NCI-H1417 treated with DMSO at 0.1 percent for 48 hours (cell line): ENCODE measurements around the gene TMEM130.
"Not testable (repeated sequence)": the region's sequence is repeated elsewhere in the genome, so short reads cannot be mapped to it uniquely, and the experiment has no call there.

Experiments
- DNase-seq: peaks from one replicate; lab custom pipeline; 2025; lab: John Stamatoyannopoulos, UW

Gene TMEM130

DNA sequence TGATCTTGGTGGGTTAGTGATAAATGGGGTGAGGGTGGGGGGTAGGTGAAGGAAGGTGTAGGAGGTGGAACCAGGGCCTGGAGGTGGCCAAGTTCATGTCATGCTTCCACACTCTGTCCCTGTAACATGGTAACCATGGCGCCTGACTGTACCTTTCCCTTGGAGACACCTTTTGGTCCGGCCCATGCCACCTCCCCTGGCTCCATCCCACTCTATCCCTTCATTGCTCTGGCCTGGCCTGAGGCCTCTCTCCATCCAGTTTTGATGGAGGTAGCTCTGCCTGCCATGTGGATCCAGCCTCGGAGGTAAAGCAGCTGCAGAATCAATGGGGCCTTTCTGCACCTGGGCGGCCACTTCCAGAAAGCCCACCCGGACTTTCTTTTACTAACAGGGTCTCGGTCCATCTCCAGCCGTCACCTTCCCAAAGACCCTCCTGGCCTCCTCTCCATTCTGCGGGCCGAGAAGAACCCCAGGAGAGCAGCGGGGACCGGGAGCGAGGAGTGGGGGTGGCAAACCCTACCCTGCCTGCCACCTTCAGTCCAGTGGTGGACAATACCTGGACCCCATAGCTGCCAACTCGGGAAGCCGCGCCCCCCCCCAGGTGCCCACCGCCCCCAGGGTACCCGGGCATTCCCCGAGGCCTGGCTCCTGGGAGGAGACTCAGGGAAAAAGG, 8.0 kb upstream of the TMEM130 start:
- no peak for DNase-seq

DNA sequence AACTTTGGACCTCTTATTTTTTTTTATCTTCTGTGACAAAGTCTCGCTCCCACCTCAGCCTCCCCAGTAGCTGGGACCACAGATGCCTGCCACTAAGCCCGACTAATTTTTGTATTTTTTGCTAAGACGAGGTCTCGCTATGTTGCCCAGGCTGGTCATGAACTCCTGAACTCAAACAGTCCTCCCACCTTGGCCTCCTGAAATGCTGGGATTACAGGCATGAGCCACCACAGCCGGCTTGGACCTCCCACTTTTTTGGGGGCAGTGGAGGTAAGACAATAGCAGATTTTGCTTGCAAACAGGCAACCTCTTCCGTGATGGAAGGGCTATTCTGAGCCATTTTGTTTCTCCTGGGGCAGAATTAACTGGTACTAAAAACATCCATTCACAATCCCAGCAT, 7.3 kb upstream of the TMEM130 start:
- no peak for DNase-seq

DNA sequence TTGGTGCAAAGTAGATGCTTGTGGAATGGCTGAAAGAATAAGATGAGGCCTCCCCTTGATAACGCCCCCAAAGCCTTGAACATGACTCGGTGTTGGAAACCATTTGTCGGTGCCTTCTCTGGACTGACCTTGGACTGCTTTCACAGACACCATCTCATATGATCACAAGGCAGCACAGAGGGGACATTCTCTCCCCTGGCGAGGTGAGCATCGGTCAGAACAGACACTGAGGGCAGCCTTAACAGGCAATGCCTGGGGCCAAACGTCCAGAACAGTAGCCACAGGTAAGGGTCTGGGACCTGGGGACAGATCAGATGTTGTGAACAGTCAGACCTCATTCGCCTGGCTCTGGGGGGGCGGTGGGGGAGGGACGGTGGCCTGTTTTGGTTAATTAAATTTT, 5.7 kb upstream of the TMEM130 start:
- DNase-seq, result no peak

DNA sequence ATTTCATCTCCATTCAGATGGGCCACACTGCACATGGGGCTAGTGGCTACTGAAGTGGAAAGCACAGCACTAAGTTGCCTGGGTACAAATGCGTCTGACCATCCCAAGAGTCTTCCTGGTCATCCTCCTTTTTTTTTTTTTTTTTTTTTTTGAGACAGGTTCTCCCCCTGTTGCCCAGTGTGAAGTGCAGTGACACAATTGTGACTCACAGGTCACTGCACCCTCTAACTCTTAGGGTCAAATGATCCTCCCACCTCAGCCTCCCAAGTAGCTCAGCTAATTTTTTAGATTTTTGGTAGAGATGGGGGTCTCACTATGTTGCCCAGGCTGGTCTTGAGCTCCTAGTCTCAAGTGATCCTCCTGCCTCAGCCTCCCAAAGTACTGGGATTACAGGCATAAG, 5.1 kb upstream of the TMEM130 start:
- DNase-seq, result no peak

DNA sequence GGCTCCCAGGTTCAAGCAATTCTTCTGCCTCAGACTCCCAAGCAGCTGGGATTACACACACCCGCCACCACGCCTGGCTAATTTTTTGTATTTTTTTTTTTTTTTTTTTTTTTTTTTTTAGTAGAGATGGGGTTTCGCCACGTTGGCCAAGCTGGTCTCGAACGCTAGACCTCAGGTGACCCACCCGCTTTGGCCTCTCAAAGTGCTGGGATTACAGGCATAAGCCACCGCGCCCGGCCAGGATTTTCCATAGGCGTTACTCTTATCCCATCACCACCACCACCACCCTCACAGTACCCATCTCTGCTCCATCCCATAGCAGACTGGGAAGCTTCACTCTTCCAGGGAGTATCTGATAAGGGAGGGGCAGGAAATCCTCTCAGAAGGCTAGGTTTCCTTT, 3.8 kb upstream of the TMEM130 start:
- DNase-seq, result not testable (repeated sequence)

DNA sequence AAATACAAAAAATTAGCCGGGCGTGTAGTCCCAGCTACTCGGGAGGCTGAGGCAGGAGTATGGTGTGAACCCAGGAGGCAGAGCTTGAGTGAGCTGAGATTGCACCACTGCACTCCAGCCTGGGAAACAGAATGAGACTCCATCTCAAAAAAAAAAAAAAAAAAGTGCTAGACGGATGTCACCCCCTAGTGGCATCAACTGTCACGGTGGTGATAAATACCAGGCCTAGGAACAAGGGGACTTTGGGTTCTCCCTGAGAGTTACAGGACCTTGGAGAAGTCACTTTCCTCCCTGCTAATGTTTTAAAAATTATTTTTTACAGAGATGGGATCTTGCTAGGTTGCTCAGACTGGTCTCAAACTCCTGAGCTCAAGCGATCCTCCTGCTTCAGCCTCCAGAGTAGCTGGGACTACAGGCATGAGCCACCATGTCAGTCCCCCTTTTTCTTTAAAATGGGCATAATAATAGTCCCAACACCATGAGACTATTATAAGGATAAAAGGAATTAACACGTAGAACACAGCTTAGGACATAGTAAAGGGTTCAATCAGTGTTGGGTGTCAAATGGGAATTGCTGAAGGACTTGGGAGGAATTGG, 2.6 kb upstream of the TMEM130 start:
- no peak for DNase-seq

DNA sequence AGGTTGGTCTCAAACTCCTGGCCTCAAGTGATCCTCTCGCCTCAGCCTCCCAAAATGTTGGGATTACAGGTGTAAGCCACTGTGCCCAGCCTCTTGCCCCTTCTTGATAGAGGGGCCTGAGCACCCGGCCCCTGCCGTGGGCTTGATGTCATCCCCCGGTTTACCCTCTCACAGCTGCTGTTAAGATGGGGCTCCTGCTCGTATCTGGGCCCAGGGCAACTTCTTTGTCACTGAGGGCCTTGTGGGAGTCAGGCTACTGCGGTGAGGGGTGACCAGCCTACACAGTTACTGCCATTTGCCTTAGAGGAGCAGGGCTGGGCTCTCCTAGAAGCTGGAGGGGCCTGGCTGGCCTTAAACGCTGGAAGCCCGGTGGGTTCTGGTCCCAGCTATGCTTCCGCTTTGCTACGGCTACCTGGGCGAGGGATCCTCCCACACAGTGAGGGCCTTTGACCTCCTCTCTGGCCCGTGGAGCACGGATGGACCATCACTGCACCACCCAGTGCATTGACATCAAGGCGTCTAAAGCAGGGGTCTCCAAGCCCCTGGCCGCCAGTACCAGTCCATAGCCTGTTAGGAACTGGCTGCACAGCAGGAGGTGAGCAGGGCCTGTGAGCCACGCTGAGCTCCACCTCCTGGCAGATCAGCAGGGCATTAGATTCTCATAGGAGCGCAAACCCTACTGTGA, 1.1 kb upstream of the TMEM130 start:
- no peak for DNase-seq

DNA sequence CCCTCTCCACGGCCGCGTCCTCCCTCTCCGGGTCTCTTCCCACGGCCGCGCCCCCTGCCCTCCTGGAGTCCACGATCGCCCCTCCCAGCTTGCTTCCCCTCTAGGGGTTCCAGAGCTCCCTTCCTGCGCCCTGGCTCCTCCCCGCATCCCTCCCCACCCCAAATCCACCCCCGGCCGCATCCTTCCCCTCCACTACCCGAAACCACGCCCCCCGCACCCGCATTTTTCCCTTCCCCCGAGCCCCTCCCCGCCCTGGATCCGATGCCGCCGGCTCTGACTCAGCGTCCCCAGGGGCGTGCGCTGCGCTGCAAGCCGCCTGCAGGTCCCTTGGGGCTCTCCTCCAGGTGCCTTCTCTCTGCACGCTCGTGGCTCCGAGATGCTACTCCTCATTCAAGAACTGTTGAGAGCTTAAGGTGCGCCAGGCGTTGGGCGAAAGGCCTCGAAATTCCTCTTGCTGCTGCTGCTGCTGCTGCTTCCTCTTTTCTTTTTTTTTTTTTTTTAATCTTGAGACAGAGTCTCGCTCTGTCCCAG, 372 bp upstream of the TMEM130 start:
- no peak for DNase-seq

DNA sequence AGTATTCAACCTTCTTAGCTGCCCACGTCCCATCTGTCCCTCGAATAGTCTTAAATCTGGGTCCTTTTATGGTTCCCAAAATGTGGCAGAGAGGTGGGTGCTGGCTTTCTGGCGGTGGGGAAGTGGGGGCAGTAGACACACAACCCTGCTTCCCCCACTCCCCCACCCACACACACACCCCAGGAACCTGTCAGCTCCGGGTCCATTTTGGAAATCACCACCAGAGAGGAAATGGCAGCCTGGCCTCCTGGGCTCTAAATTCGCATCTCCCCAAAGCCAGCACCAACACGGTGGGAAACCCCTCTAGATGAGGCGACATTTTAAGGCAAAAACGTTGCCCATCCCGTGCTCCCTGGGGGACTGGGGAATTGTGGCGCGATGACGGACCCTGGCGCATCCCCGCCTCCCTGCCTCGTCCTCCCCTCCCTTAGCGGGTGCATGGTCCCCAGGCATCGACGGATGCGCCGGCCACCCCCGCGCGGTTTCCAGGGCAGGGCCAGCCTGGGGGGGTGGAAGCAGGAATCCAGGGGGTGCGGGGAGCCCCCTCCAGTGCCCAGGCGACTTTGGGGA, 702 bp downstream of the TMEM130 start:
- no peak for DNase-seq

DNA sequence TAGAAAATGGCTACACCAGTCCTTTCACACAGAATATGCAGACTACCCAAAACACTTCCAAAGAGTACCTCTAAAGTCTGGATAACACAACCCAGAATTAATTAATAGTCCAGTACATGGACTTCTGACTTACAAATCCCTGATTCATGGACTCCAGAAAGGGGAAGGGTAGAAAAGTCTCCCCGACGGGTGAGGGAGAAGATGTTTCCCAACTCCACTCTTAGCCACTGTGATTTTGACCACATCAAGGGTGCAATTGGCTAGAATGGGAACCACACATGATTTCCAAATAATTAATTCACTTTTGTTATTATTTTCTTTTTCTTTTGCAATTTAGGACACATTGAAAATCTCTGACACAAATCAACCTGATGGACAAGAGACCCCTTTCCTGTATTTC, 1.4 kb downstream of the TMEM130 start:
- no peak for DNase-seq

DNA sequence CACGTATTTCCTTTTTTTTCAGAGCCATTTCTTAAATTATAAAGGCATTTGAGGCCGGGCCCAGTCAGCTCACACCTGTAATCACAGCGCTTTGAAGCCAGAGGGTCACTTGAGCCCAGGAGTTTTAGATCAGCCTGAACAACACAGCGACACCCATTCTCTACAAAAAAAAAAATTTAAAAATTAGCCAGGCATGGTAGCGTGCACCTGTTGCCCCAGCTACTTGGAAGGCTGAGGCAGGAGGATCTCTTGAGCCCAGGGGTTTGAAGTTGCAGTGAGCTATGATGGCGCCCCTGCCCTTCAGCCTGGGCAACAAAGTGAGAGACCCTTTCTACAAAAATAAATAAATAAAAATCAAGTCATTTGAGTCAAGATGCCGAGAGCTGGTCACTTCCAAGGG, 3.0 kb downstream of the TMEM130 start:
- no peak for DNase-seq

DNA sequence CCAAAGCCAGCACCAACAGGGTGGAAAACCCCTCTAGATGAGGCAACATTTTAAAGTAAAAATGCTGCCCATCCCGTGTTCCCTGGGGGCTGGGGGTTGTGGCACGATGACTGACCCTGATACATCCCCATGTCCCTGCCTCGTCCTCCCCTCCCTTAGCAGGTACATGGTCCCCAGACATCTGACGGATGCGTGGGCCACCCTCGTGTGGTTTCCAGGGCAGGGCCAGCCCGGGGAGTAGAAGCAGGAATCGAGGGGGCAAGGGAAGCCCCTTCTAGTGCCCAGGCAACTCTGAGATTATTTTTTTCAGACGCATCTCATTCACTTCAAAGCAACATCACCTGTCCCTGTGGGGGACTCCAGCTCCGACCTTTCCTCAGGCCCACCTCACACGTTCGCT, 3.5 kb downstream of the TMEM130 start:
- no peak for DNase-seq

DNA sequence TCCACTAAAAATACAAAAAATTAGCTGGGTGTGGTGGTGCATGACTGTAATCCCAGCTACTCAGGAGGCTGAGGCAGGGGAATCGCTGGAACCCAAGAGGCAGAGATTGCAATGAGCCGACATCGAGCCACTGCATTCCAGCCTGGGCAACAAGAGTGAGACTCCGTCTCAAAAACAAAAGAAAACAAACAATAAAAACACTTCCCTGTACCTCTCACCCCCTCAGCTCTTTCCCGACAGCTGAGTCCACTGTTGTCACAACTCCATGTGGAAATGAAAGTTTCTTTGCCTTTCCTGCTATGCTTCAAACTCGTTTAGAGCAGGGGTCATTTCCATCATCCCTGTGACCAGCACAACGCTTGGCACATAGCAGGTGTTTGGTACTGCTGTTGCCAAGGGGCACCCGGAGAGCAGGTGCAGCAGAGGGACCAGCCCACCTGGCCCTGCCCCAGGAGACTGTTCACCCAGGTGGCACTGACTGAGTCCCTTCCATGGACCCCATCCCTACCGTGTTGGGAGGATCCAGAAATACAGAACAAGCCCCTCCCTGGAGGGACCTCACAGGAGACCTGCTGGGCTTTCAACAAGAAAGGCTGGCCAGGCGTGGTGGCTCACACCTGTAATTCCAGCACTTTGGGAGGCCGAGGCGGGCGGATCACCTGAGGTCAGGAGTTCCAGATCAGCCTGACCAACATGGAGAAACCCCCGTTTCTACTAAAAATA, 4.9 kb downstream of the TMEM130 start:
- no peak for DNase-seq

DNA sequence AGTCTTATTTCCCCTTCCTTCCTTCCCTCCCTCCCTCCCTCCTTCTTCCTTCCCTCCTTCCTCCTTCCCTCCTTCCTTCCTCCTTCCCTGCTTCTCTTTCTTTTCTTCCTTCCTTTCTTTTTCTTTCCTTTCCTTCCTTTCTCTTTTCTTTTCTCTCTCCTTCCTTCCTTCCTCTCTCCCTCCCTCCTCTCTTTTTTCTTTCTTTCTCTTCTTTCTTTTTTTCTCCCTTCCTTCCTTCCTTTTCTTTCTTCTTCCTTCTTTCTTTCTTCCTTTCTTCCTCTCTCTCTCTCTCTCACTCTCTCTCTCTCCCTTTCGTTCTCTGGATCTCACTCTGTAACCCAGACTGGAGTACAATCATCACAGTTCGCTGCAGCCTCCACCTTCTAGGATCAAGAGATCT, 6.2 kb downstream of the TMEM130 start:
- no peak for DNase-seq

DNA sequence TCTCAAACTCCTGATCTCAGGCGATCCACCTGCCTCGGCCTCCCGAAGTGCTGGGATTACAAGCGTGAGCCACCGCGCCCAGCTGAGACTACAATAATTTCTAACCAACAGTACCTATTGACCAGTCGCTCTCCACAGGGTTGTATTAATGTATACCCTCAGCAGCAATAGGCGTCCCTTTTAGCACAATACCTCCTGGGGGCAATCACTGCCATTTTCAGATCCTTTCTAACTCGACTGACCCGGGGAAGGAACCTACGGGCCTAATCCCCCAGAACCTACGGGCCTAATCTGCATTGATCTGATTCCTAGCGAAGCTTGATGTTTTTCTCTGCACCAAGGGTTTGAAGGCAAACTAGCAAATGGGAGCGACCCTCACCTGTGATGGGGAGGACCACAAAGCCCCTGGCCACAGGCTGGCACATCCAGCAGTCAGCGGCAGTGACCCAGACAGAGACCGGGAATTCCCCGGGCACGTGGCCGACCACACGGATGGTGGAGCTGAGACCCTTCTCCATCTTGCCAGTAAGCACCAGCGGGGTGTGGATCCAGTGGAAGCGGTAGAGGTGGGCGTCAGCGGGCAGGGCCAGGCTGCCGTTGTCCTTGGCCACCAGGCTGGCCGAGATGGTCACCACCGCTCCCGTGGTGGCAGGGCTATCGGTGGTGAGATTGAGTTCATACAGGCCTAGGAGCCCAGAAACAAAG, 6.9 kb downstream of the TMEM130 start:
- DNase-seq, result no peak

DNA sequence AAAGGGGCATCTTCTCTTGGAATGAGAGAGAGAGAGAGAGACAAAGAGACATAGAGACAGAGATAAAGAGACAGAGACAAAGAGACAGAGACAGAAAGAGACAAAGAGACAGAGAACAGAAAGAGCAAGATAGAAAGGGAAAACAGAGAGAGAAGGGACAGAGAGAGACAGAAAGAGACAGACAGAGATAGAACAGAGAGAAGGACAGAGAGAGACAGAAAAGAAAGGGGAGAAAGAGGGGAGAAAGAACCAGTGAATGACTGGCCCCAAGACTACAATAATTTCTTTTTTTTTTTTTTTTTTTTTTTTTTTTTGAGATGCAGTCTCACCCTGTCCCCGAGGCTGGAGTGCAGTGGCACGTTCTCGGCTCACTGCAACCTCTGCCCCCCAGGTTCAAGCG, 7.6 kb downstream of the TMEM130 start:
- no peak for DNase-seq

DNA sequence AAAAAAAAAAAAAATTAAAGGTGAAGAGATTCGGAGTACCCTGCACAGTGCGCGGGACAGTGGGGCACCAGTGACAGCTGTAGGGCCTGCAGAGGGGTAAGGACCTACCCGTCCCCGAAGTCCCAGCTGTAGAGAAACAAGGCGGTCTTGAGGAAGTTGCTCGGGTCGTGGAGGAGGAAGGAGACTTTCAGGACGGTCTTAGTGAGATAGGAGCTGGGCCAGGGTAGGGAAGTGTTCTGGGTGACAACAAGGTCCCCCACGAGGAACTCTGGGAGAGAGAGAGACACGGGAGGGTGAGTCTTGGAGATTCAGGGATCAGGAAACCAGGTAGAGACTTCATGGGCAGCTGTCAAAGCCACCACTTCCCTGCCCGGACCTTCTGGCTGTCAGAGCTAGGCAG, 9.7 kb downstream of the TMEM130 start:
- DNase-seq, result no peak

DNA sequence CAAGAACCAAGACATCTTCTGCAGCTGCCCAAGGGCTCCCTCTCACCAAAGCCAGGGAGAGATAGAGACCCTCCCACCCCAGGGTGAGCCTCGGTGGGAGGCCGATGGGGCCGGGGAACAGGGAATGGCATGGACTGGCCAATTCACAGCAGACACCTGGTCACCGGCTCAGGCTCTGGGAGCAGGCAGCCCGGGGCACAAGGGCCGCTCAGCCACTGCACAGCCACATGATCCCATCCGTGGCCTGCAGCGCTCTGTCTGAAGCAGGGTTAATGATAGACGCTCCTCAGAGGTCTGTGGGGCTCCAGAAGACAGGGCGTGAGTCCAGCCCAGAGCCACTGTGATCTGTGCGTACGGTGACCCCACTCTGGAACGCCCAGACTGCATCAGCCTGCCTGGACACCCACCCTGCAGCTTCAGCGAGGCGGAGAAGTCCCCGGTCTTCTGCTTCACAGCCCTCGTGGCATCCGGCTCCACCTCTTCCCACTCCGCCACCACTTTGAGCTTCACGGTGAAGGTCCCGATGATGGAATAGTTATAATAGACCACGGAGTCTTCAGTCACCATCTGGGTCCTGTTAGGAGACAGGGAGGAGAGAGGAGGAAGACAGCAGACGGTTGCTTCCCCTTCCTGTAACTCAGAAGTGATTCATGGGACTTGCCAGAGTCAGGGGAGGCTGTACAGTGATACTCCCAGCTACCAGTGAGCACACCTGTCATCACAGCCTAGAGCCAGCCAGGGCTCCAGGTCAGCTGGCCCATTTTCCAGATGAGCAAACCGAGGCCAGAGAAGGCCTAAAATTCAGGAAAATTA, 14.0 kb downstream of the TMEM130 start:
- DNase-seq, result no peak

DNA sequence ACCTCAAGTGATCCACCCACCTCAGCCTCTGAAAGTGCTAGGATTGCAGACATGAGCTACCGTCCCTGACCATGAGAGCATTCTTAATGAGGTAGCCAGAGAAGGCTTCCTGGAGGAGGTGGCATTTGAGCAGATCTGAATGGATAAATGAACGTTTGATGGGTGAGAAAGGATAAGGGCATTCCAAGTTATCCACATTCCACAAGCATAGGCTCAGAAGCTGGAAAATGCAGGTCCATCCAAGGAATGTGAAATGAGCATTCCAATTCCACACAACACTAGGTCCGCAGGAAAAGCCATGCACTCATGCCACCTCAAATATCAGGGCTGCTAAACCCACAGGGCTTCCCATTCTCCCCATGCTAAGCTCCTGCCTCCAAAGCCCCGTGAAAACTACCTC, 17.0 kb downstream of the TMEM130 start:
- no peak for DNase-seq

DNA sequence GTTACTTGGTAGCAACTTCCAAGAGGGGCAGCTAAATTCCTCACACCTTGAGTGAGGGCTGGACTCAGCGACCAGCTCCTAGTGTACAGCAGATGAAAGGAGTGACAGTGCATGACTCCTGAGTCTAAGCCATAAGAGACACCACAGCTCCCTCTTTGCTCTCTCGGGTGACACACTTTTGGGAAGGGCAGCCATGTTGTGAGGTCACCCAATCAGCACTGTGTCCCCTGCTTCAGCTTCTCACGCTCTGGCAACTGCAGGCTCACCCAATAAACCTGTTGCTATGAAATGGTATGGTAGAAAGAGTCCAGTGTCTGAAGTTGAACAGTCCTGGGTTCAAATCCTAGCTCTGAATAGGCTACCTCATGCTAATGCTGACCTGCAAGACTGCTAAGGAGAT, 20.9 kb downstream of the TMEM130 start:
- no peak for DNase-seq

DNA sequence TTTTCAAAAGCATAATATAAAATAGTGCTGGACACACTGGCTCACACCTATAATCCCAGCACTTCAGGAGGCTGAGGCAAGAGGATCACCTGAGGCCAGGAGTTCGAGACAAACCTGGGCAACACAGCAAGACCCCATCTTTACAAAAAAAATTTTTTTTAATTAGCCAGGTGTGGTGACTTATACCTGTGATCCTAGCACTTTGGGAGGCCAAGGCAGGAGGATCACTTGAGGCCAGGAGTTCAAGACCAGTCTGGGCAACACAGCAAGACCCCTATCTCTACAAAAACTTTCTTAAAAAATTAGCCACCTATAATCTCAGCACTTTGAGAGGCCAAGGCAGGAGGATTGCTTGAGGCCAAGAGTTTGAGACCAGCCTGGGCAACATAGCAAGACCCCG, 27.3 kb downstream of the TMEM130 start:
- not testable (repeated sequence) for DNase-seq
